Measurements from ENCODE around the gene ARID1B. TPM values are rescaled to one million over a fixed set of nuclear protein-coding genes. Genes with fewer than 3 reads are reported as not detected.
A peak's percentile ranks its signal among the peaks of the same experiment; 100 is the strongest.

Gene ARID1B
- total and polyA plus RNA-seq, 9 of the 15 experiments (the other 6 are each of a cell fraction or from before 2014, with no cell fraction given): 12.5 to 50.5 (median 25.8) TPM

- peak; percentile 51 for TF ChIP-seq ZBTB1 (CRISPR knock-in tag; IDR thresholded peaks at IDR 0.05; ENCODE audit: borderline replicate concordance, low read depth)
- TF ChIP-seq ZNF589 (CRISPR knock-in tag; IDR thresholded peaks at IDR 0.05; ENCODE audit: low read depth): no peak
- TF ChIP-seq ZNF766 (CRISPR knock-in tag; conservative IDR thresholded peaks at IDR 0.05): 0 out of 2 replicates have a peak, but pooled peaks have one; percentile 36
- peak; percentile 47 for TF ChIP-seq HCFC1 (IDR thresholded peaks at IDR 0.05; ENCODE audit: low read depth, low read length)
- no peak for TF ChIP-seq ATF1 (CRISPR knock-in tag; IDR thresholded peaks at IDR 0.05)
- TF ChIP-seq ATF1 (tag; IDR thresholded peaks at IDR 0.05): no peak; the same call in 1 of the 2 replicates
- TF ChIP-seq BRD4 (IDR thresholded peaks at IDR 0.05): peak; percentile 52; the same call in 1 of the 2 replicates
- no peak for TF ChIP-seq SREBF2 (CRISPR knock-in tag; IDR thresholded peaks at IDR 0.05)
- TF ChIP-seq ERF (CRISPR knock-in tag; IDR thresholded peaks at IDR 0.05): peak; percentile 70; the same call in 1 of the 2 replicates
- 0 out of 2 replicates have a peak, but pooled peaks have one; percentile 3 for TF ChIP-seq ATF7 (IDR thresholded peaks at IDR 0.05)
- no peak for TF ChIP-seq ZNF316 (IDR thresholded peaks at IDR 0.05)
- TF ChIP-seq PHF8 (IDR thresholded peaks at IDR 0.05; ENCODE audit: borderline replicate concordance, low read length): peak; percentile 72
- TF ChIP-seq, protein P1, sequence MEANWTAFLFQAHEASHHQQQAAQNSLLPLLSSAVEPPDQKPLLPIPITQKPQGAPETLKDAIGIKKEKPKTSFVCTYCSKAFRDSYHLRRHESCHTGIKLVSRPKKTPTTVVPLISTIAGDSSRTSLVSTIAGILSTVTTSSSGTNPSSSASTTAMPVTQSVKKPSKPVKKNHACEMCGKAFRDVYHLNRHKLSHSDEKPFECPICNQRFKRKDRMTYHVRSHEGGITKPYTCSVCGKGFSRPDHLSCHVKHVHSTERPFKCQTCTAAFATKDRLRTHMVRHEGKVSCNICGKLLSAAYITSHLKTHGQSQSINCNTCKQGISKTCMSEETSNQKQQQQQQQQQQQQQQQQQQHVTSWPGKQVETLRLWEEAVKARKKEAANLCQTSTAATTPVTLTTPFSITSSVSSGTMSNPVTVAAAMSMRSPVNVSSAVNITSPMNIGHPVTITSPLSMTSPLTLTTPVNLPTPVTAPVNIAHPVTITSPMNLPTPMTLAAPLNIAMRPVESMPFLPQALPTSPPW (CRISPR knock-in tag; IDR thresholded peaks at IDR 0.05): peak; percentile 91; the same call in 1 of the 2 replicates
- TF ChIP-seq KDM4B (IDR thresholded peaks at IDR 0.05; ENCODE audit: borderline replicate concordance in 2 of 2, low read depth in 1 of 2): 0 out of 4 replicates have a peak, but pooled peaks of 1 of the 2 experiments have one; percentile 54
- 0 out of 4 replicates have a peak, but pooled peaks of 1 of the 2 experiments have one; percentile 58 for TF ChIP-seq TEAD1 (CRISPR knock-in tag; IDR thresholded peaks at IDR 0.05)
- TF ChIP-seq ILF3 (IDR thresholded peaks at IDR 0.05; ENCODE audit: borderline replicate concordance): no peak
- TF ChIP-seq, protein P2, sequence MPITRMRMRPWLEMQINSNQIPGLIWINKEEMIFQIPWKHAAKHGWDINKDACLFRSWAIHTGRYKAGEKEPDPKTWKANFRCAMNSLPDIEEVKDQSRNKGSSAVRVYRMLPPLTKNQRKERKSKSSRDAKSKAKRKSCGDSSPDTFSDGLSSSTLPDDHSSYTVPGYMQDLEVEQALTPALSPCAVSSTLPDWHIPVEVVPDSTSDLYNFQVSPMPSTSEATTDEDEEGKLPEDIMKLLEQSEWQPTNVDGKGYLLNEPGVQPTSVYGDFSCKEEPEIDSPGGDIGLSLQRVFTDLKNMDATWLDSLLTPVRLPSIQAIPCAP (CRISPR knock-in tag; IDR thresholded peaks at IDR 0.05; ENCODE audit: borderline replicate concordance): no peak
- no peak for TF ChIP-seq KLF1 (tag; IDR thresholded peaks at IDR 0.05)
- TF ChIP-seq RB1 (IDR thresholded peaks at IDR 0.05; ENCODE audit: low read depth): peak; percentile 72; the same call in 1 of the 2 replicates
- no peak for TF ChIP-seq TAL1 (IDR thresholded peaks at IDR 0.05)
- TF ChIP-seq CHD2 (IDR thresholded peaks at IDR 0.05; ENCODE audit: low read depth, low read length): peak; percentile 72
- TF ChIP-seq THRB (CRISPR knock-in tag; conservative IDR thresholded peaks at IDR 0.05): peak; percentile 61; the same call in 1 of the 2 replicates
- peak in 1 of 2 experiments; percentile 20; a peak in 1 of 4 replicates for TF ChIP-seq RCOR1 (IDR thresholded peaks at IDR 0.05; ENCODE audit: borderline replicate concordance in 1 of 2, low read depth in 2 of 2, low read length in 2 of 2)
- TF ChIP-seq SUPT5H (IDR thresholded peaks at IDR 0.05): peak; percentile 62
- TF ChIP-seq, protein P3, sequence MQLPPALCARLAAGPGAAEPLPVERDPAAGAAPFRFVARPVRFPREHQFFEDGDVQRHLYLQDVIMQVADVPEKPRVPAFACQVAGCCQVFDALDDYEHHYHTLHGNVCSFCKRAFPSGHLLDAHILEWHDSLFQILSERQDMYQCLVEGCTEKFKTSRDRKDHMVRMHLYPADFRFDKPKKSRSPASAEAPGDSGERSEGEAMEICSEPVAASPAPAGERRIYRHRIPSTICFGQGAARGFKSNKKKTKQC (CRISPR knock-in tag; IDR thresholded peaks at IDR 0.05): no peak
Measured at GRCh38 chr6:156776840-156777576, at the start of gene ARID1B (continued).
